ENCODE data around the gene GOLIM4. TPM values are rescaled to one million over a fixed set of nuclear protein-coding genes. Genes with fewer than 3 reads are reported as not detected.
"Not testable (repeated sequence)": the region's sequence is repeated elsewhere in the genome, so short reads cannot be mapped to it uniquely, and the experiment has no call there.

The GOLIM4 gene
- total RNA-seq, 2 donors from 2014 or later: 21.0 to 32.6 TPM

DNA sequence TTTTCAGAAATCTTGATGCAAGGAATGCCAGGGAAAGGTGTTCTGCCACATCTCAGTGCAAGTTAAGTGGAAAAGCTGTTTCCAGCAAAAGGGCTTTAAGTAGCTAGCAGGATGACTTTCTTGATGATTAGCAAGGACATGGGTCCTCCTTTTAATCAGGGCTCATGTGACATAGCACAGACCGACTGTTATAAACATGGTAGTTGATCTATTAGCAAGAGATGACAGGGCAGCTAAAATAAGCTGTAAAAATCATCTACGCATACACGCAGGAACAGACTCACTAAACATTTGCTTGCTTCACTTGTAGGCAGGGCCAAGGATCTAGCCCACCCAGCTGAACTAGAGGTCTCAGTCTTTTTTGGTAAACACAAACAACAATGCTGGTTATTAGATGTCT is 69.0 kb downstream of the GOLIM4 start:
- Histone ChIP-seq H3K27me3 (no peaks in the 10 kb centered on the region), H3K9me3 (no peaks in the 10 kb centered on the region), H3K4me1 (no peaks in the 10 kb centered on the region), H3K27ac (no peak overlapping the region), H3K36me3 (replicated peaks in 1 of 2; ENCODE audit: insufficient read depth in 1 of 2, low read depth in 2 of 2) (peaks cover 0 to 27% of the 10 kb centered on the region in 2 donors), H3K4me3 (no peak overlapping the region)
- TF ChIP-seq CTCF (IDR thresholded peaks at IDR 0.05) (no peak), POLR2A (IDR thresholded peaks at IDR 0.05) (no peak)
- intact Hi-C loops (cut with DNase I): no loop called here
- DNase-seq (no peak), ATAC-seq (no peak)
- 88 to 90% methylated on average over 3 of the region's 3 CpGs for WGBS, 2 donors

- no peaks in the 10 kb centered on the region for H3K4me1 ChIP-seq
- no peaks in the 10 kb centered on the region for H3K9me3 ChIP-seq
- no peak overlapping the region for H3K27ac ChIP-seq
- DNase-seq (no peak), ATAC-seq (no peak)
- no peak overlapping the region for H3K4me3 ChIP-seq
- intact Hi-C loops (cut with DNase I): no loop called here
- H3K27me3 ChIP-seq: no peaks in the 10 kb centered on the region
- peaks cover 0 to 27% of the 10 kb centered on the region in 2 donors for H3K36me3 ChIP-seq (replicated peaks in 1 of 2; ENCODE audit: insufficient read depth in 1 of 2, low read depth in 2 of 2)
- TF ChIP-seq CTCF (IDR thresholded peaks at IDR 0.05) (no peak), POLR2A (IDR thresholded peaks at IDR 0.05) (no peak)
Observed at GRCh38 chr3:168025076-168025475, 70.6 kb downstream of the GOLIM4 start.

DNA sequence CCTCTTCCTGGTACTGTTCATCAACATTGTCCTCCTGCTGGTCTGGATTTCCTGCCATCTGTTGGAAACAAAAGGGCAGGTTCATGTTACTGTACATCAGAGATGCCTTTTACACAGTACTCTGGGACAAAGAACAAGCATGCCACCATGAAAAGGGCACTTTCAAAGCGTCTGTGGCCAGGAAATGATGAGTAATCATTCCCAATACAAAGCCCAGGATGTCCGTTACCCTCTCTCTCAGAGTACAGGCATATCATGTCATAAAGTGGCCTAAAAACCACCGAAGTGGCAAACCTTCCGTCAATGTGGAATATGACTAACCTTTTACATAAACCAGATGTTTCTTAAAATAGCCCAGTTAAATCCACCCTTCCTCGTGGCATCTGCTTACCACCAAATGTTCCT is 71.2 kb downstream of the GOLIM4 start:
- Histone ChIP-seq H3K4me1 (no peaks in the 10 kb centered on the region), H3K27me3 (no peaks in the 10 kb centered on the region), H3K27ac (no peak overlapping the region), H3K36me3 (replicated peaks in 1 of 2; ENCODE audit: insufficient read depth in 1 of 2, low read depth in 2 of 2) (peaks cover 0 to 25% of the 10 kb centered on the region in 2 donors), H3K9me3 (no peaks in the 10 kb centered on the region), H3K4me3 (no peak overlapping the region)
- no peak for ATAC-seq
- no peak for TF ChIP-seq CTCF (IDR thresholded peaks at IDR 0.05)
- no peak for TF ChIP-seq POLR2A (IDR thresholded peaks at IDR 0.05)
- DNase-seq: peak in 1 of 4 donors; percentile 18
- intact Hi-C loops (cut with DNase I): no loop called here
- 60 to 85% methylated on average over 5 of the region's 5 CpGs for WGBS, 2 donors

- intact Hi-C loops (cut with DNase I): no loop called here
- 78 to 81% methylated on average over 7 of the region's 7 CpGs for WGBS, 2 donors
- ATAC-seq: no peak
- TF ChIP-seq CTCF (IDR thresholded peaks at IDR 0.05) (no peak), POLR2A (IDR thresholded peaks at IDR 0.05) (no peak)
- Histone ChIP-seq H3K27me3 (no peaks in the 10 kb centered on the region), H3K27ac (no peak overlapping the region), H3K4me1 (no peaks in the 10 kb centered on the region), H3K9me3 (no peaks in the 10 kb centered on the region), H3K36me3 (replicated peaks in 1 of 2; ENCODE audit: insufficient read depth in 1 of 2, low read depth in 2 of 2) (peaks cover 0 to 21% of the 10 kb centered on the region in 2 donors), H3K4me3 (no peak overlapping the region)
- DNase-seq: no peak
Observed at GRCh38 chr3:168021737-168022450, 73.8 kb downstream of the GOLIM4 start.

DNA sequence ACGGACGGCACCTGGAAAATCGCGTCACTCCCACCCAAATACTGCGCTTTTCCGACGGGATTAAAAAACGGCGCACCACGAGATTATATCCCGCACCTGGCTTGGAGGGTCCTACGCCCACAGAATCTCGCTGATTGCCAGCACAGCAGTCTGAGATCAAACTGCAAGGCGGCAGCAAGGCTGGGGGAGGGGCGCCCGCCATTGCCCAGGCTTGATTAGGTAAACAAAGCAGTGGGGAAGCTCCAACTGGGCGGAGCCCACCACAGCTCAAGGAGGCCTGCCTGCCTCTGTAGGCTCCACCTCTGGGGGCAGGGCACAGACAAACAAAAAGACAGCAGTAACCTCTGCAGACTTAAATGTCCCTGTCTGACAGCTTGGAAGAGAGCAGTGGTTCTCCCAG is 84.4 kb downstream of the GOLIM4 start:
- H3K4me3 ChIP-seq; H3K4me1 ChIP-seq; H3K27ac ChIP-seq; H3K9me3 ChIP-seq; DNase-seq; ATAC-seq; intact Hi-C loops (cut with DNase I); H3K27me3 ChIP-seq; H3K36me3 ChIP-seq (replicated peaks in 1 of 2; ENCODE audit: insufficient read depth in 1 of 2, low read depth in 2 of 2): not testable (repeated sequence)
- 87% methylated on average over 13 to 17 of the region's 17 CpGs for WGBS, 2 donors

Data from body of pancreas (tissue), 4 donors.